Measurements from ENCODE around the gene AFDN.

DNA sequence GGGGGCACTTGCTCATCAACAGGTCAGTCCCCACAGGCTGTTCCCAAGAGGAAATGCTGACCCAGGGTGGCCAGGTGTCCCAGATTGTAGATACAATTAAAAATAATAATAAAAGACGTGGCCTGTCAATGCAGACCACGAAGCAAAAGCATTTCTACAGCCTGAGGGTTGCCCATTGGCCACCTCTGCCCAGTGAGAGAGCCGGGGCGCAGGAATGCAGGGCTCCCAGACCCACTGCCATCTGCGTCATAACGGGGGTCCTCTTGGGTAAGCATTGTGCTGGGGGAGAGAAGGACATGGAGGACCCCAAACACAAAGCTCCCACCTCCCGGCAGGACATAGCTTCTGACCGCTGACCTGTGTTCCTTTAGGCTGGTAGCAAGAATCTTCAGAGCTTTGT, 22.9 kb upstream of the AFDN start:
- TF ChIP-seq, protein P1, sequence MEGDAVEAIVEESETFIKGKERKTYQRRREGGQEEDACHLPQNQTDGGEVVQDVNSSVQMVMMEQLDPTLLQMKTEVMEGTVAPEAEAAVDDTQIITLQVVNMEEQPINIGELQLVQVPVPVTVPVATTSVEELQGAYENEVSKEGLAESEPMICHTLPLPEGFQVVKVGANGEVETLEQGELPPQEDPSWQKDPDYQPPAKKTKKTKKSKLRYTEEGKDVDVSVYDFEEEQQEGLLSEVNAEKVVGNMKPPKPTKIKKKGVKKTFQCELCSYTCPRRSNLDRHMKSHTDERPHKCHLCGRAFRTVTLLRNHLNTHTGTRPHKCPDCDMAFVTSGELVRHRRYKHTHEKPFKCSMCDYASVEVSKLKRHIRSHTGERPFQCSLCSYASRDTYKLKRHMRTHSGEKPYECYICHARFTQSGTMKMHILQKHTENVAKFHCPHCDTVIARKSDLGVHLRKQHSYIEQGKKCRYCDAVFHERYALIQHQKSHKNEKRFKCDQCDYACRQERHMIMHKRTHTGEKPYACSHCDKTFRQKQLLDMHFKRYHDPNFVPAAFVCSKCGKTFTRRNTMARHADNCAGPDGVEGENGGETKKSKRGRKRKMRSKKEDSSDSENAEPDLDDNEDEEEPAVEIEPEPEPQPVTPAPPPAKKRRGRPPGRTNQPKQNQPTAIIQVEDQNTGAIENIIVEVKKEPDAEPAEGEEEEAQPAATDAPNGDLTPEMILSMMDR (IDR thresholded peaks at IDR 0.05; ENCODE audit: insufficient read depth, low read depth, low read length), result no peak
- TF ChIP-seq EZH2 (IDR thresholded peaks at IDR 0.05; ENCODE audit: insufficient read depth, low read length), result no peak

All from astrocyte (in vitro differentiated cells and primary cell).